Measurements from ENCODE around the gene CAV2. TPM values are rescaled to one million over a fixed set of nuclear protein-coding genes. Genes with fewer than 3 reads are reported as not detected.
"Not testable (repeated sequence)": the region's sequence is repeated elsewhere in the genome, so short reads cannot be mapped to it uniquely, and the experiment has no call there.

Gene CAV2
- polyA plus RNA-seq, 1 donor: 50.1 TPM

DNA sequence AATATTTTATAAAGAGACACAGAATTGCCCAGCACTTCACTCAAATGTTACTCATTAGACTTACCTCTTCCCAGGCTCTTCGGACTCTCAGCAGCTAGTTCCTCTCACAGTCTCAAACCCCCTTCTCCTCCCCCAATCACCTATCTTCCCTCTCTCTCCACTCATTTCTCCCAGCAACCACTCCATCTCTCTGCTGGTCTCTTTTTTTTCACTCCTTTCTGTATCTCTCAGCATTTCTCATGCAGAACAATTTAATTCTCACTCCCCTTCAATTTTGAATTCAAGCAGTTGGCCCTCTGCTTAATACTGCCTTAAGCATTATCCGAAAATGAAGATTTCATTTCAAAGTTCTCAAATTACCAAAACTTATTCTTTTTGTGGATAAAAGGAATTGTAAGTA lies 34.4 kb upstream of the CAV2 start:
- WGBS (ENCODE audit: insufficient coverage, low lambda C conversion rate): 60% methylated on average over 1 of the region's 2 CpGs
- H3K4me3 ChIP-seq (ENCODE audit: low read length): no peak overlapping the region
- no peaks in the 10 kb centered on the region for H3K27me3 ChIP-seq (ENCODE audit: control insufficient read depth, insufficient read depth, low read length)
- no peaks in the 10 kb centered on the region for H3K36me3 ChIP-seq (ENCODE audit: control insufficient read depth, insufficient read depth, low read length)
- H3K4me1 ChIP-seq (ENCODE audit: control insufficient read depth, insufficient read depth, low read length): no peaks in the 10 kb centered on the region
- no peaks in the 10 kb centered on the region for H3K9me3 ChIP-seq (ENCODE audit: control insufficient read depth, low read depth, low read length)
- DNase-seq: no peak
- no peak overlapping the region for H3K27ac ChIP-seq (ENCODE audit: low read length)

DNA sequence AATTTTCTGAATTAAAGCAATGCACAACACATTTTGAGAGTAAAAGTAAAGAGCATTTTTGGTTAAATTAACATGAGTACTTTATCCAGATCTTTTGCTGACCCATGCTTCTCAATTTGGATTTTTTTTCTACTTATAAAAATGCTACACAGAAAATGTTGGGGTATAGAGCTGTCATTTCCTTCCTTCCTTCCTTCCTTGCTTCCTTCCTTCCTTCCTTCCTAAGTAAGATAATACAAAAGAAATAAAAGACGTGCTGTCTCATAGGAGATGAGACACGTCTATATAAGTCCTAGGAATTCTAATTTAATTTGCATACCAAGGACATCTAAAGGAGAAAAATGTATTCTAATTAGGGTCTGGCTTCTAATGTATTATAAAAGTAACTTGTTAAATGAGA lies 31.0 kb upstream of the CAV2 start:
- WGBS (ENCODE audit: insufficient coverage, low lambda C conversion rate): no CpG with 5 or more reads among the region's 2 CpGs
- H3K4me3 ChIP-seq (ENCODE audit: low read length): no peak overlapping the region
- H3K27ac ChIP-seq (ENCODE audit: low read length): no peak overlapping the region
- no peaks in the 10 kb centered on the region for H3K9me3 ChIP-seq (ENCODE audit: control insufficient read depth, low read depth, low read length)
- H3K36me3 ChIP-seq (ENCODE audit: control insufficient read depth, insufficient read depth, low read length): no peaks in the 10 kb centered on the region
- H3K27me3 ChIP-seq (ENCODE audit: control insufficient read depth, insufficient read depth, low read length): no peaks in the 10 kb centered on the region
- no peak for DNase-seq
- no peaks in the 10 kb centered on the region for H3K4me1 ChIP-seq (ENCODE audit: control insufficient read depth, insufficient read depth, low read length)

- Histone ChIP-seq H3K27me3 (ENCODE audit: control insufficient read depth, insufficient read depth, low read length) (no peaks in the 10 kb centered on the region), H3K36me3 (ENCODE audit: control insufficient read depth, insufficient read depth, low read length) (no peaks in the 10 kb centered on the region), H3K4me3 (ENCODE audit: low read length) (no peak overlapping the region), H3K9me3 (ENCODE audit: control insufficient read depth, low read depth, low read length) (no peaks in the 10 kb centered on the region), H3K27ac (ENCODE audit: low read length) (no peak overlapping the region), H3K4me1 (ENCODE audit: control insufficient read depth, insufficient read depth, low read length) (no peaks in the 10 kb centered on the region)
- WGBS (ENCODE audit: insufficient coverage, low lambda C conversion rate): no CpG with 5 or more reads among the region's 1 CpG
- no peak for DNase-seq
Observed at GRCh38 chr7:116477625-116478024, 21.9 kb upstream of the CAV2 start.

DNA sequence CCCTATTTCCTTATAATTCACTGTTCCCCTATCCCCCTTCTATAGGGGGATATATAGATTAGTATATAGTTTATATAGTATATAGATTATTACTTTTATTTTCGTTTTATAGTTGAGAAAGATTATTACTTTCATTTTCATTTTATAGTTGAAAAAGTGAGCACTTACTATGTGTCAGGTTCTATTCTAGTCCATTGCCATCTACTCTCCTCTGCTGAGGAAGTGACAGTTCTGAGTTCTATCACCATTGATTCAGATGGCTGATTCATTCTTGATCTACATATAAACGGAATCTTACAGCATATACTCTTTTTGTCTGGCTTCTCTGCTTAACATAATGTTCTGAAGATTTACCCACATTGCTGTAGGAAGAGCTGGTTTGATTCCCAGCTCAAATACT lies 20.7 kb upstream of the CAV2 start:
- Histone ChIP-seq H3K36me3 (ENCODE audit: control insufficient read depth, insufficient read depth, low read length) (no peaks in the 10 kb centered on the region), H3K4me3 (ENCODE audit: low read length) (no peak overlapping the region), H3K4me1 (ENCODE audit: control insufficient read depth, insufficient read depth, low read length) (no peaks in the 10 kb centered on the region), H3K27me3 (ENCODE audit: control insufficient read depth, insufficient read depth, low read length) (no peaks in the 10 kb centered on the region), H3K9me3 (ENCODE audit: control insufficient read depth, low read depth, low read length) (no peaks in the 10 kb centered on the region), H3K27ac (ENCODE audit: low read length) (no peak overlapping the region)
- no peak for DNase-seq
- 89% methylated on average over 1 of the region's 2 CpGs for WGBS (ENCODE audit: insufficient coverage, low lambda C conversion rate)

- Histone ChIP-seq H3K4me3 (ENCODE audit: low read length) (no peak overlapping the region), H3K27me3 (ENCODE audit: control insufficient read depth, insufficient read depth, low read length) (no peaks in the 10 kb centered on the region), H3K27ac (ENCODE audit: low read length) (no peak overlapping the region), H3K36me3 (ENCODE audit: control insufficient read depth, insufficient read depth, low read length) (no peaks in the 10 kb centered on the region), H3K9me3 (ENCODE audit: control insufficient read depth, low read depth, low read length) (no peaks in the 10 kb centered on the region), H3K4me1 (ENCODE audit: control insufficient read depth, insufficient read depth, low read length) (no peaks in the 10 kb centered on the region)
- no CpG with 5 or more reads among the region's 2 CpGs for WGBS (ENCODE audit: insufficient coverage, low lambda C conversion rate)
- DNase-seq: no peak
Observed at GRCh38 chr7:116483271-116483942, 16.1 kb upstream of the CAV2 start.

- not testable (repeated sequence) for H3K27me3 ChIP-seq (ENCODE audit: control insufficient read depth, insufficient read depth, low read length)
- WGBS (ENCODE audit: insufficient coverage, low lambda C conversion rate): 100% methylated on average over 1 of the region's 4 CpGs
Observed at GRCh38 chr7:116484389-116484788, 15.1 kb upstream of the CAV2 start.

GRCh38 chr7:116487907-116488521 lies 11.5 kb upstream of the CAV2 start:
- no peaks in the 10 kb centered on the region for H3K36me3 ChIP-seq (ENCODE audit: control insufficient read depth, insufficient read depth, low read length)
- no peak overlapping the region for H3K4me3 ChIP-seq (ENCODE audit: low read length)
- no peak for DNase-seq
- 68% methylated on average over 4 of the region's 5 CpGs for WGBS (ENCODE audit: insufficient coverage, low lambda C conversion rate)
- H3K9me3 ChIP-seq (ENCODE audit: control insufficient read depth, low read depth, low read length): no peaks in the 10 kb centered on the region
- no peaks in the 10 kb centered on the region for H3K4me1 ChIP-seq (ENCODE audit: control insufficient read depth, insufficient read depth, low read length)
- H3K27ac ChIP-seq (ENCODE audit: low read length): no peak overlapping the region
- H3K27me3 ChIP-seq (ENCODE audit: control insufficient read depth, insufficient read depth, low read length): no peaks in the 10 kb centered on the region

More at GRCh38 chr7:116484389-116484788, 15.1 kb upstream of the CAV2 start:
- not testable (repeated sequence) for DNase-seq; H3K4me1 ChIP-seq (ENCODE audit: control insufficient read depth, insufficient read depth, low read length); H3K4me3 ChIP-seq (ENCODE audit: low read length); H3K36me3 ChIP-seq (ENCODE audit: control insufficient read depth, insufficient read depth, low read length); H3K9me3 ChIP-seq (ENCODE audit: control insufficient read depth, low read depth, low read length); H3K27ac ChIP-seq (ENCODE audit: low read length)

DNA sequence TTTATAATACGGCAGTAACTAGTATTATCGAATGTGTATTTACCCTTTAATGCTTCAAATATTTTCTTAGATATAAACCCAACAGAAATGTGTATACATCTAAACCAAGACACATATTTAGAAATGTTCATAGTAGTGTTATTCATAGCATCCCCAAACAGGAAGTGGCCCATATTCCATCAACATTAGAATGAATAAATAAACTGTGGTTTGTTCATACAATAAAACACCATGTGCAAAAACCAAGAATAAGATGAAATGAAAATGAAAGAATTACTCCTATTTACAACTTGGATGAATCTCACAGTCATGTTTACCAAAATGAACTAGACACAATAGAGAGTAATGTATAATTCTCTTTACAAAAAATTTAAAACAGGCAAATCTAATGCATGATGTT lies 9.2 kb upstream of the CAV2 start:
- Histone ChIP-seq H3K27me3 (ENCODE audit: control insufficient read depth, insufficient read depth, low read length) (no peaks in the 10 kb centered on the region), H3K4me1 (ENCODE audit: control insufficient read depth, insufficient read depth, low read length) (no peaks in the 10 kb centered on the region), H3K4me3 (ENCODE audit: low read length) (no peak overlapping the region), H3K36me3 (ENCODE audit: control insufficient read depth, insufficient read depth, low read length) (no peaks in the 10 kb centered on the region), H3K9me3 (ENCODE audit: control insufficient read depth, low read depth, low read length) (no peaks in the 10 kb centered on the region), H3K27ac (ENCODE audit: low read length) (no peak overlapping the region)
- 60% methylated on average over 1 of the region's 2 CpGs for WGBS (ENCODE audit: insufficient coverage, low lambda C conversion rate)
- no peak for DNase-seq

- WGBS (ENCODE audit: insufficient coverage, low lambda C conversion rate): 79% methylated on average over 3 of the region's 3 CpGs
- Histone ChIP-seq H3K27ac (ENCODE audit: low read length) (no peak overlapping the region), H3K27me3 (ENCODE audit: control insufficient read depth, insufficient read depth, low read length) (no peaks in the 10 kb centered on the region), H3K4me3 (ENCODE audit: low read length) (no peak overlapping the region), H3K9me3 (ENCODE audit: control insufficient read depth, low read depth, low read length) (no peaks in the 10 kb centered on the region), H3K36me3 (ENCODE audit: control insufficient read depth, insufficient read depth, low read length) (no peaks in the 10 kb centered on the region), H3K4me1 (ENCODE audit: control insufficient read depth, insufficient read depth, low read length) (no peaks in the 10 kb centered on the region)
- no peak for DNase-seq
Observed at GRCh38 chr7:116491887-116492653, 7.5 kb upstream of the CAV2 start.

DNA sequence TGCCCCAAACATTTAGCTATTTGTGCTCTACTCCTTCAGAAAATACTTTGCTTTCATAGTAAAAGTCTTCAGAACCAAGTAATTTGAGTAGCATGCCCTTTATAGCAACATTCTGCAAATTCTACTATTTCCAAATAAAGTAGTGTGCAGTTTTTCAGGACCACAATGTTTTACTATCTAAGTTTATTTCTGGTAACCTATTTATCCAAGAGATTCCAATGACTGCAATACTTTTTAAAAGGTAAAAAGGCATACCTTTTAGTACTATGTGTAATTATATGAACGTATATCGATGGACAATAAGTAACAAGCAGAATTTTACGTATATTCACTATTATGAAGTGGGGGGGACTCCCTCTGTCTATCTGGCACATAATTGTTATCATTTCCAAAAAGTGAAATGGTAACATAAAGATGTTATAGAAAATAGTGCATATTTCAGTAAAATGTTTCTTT lies 6.9 kb upstream of the CAV2 start:
- Histone ChIP-seq H3K4me3 (ENCODE audit: low read length) (no peak overlapping the region), H3K4me1 (ENCODE audit: control insufficient read depth, insufficient read depth, low read length) (no peaks in the 10 kb centered on the region), H3K27ac (ENCODE audit: low read length) (no peak overlapping the region), H3K9me3 (ENCODE audit: control insufficient read depth, low read depth, low read length) (no peaks in the 10 kb centered on the region), H3K27me3 (ENCODE audit: control insufficient read depth, insufficient read depth, low read length) (no peaks in the 10 kb centered on the region), H3K36me3 (ENCODE audit: control insufficient read depth, insufficient read depth, low read length) (no peaks in the 10 kb centered on the region)
- DNase-seq: no peak
- 100% methylated on average over 3 of the region's 3 CpGs for WGBS (ENCODE audit: insufficient coverage, low lambda C conversion rate)

All from large intestine (tissue), 3 donors.